Measurements from ENCODE around the gene SYCE3.

- TF ChIP-seq POLR2A (IDR thresholded peaks at IDR 0.05; ENCODE audit: low read length), result no peak
- TF ChIP-seq GATA1 (IDR thresholded peaks at IDR 0.05; ENCODE audit: low read depth, low read length), result no peak
These were observed 36.4 kb downstream of the SYCE3 start for GRCh38 chr22:50526108-50526833.

All from erythroblast (primary cell).